HL-60 (cell line): ENCODE data around the gene NOTCH3.

Experiments
- CTCF ChIP-seq: IDR thresholded peaks from one replicate; pipeline ENCODE4 v1.5.1; 2011; ENCODE audit warnings: low read length, control low read depth, inconsistent platforms; ENCODE audit not compliant: insufficient read depth
- GABPA ChIP-seq: IDR thresholded peaks from 2 replicates; pipeline ENCODE4 v1.6.1; 2012; ENCODE audit warnings: low read depth
- POLR2AphosphoS5 ChIP-seq: IDR thresholded peaks from 2 replicates; pipeline ENCODE4 v1.6.1; 2012; ENCODE audit warnings: low read depth
- REST ChIP-seq: IDR thresholded peaks from 2 replicates; pipeline ENCODE4 v1.6.1; 2012; ENCODE audit warnings: low read depth; ENCODE audit not compliant: insufficient replicate concordance

- TF ChIP-seq CTCF (no peak), POLR2AphosphoS5 (no peak), REST (no peak), GABPA (no peak)
Measured at GRCh38 chr19:15170345-15170744, 30.4 kb downstream of the NOTCH3 start.
